Activated CD4-positive, alpha-beta memory T cell treated with anti-CD3 and anti-CD28 coated beads, Interleukin-2, amount 10 ng/mL, durations not matched to agents 7 days and 5 days (primary cell): ENCODE results near the gene CCL14. TPM values are rescaled to one million over a fixed set of nuclear protein-coding genes. Genes with fewer than 3 reads are reported as not detected.
"Not testable (repeated sequence)": the region's sequence is repeated elsewhere in the genome, so short reads cannot be mapped to it uniquely, and the experiment has no call there.

ENCODE experiments used
- CTCF ChIA-PET: fragments of 350-600 bp; sonication (Branson Sonifier 250); formaldehyde crosslinking; loops from one replicate; lab custom pipeline; 2021; ENCODE audit warnings: antibody characterized with exemption, inconsistent platforms; lab: Charles Lee
- POLR2A ChIA-PET: fragments of 350-600 bp; sonication (Branson Sonifier 250); formaldehyde crosslinking; loops from one replicate; lab custom pipeline; 2021; ENCODE audit warnings: antibody characterized with exemption; lab: Charles Lee
- DNase-seq: peaks from one replicate; pipeline ENCODE4 v3.0.0-alpha.2; 2020
- H3K27ac Mint-ChIP-seq: one replicate; pipeline ENCODE4 v1.8.0; 2021; ENCODE audit warnings: mild to moderate bottlenecking, mixed read lengths
- H3K27me3 Mint-ChIP-seq: one replicate; pipeline ENCODE4 v1.8.0; 2021; ENCODE audit warnings: mixed read lengths
- H3K36me3 Mint-ChIP-seq: one replicate; pipeline ENCODE4 v1.8.0; 2021; ENCODE audit warnings: low read depth, mixed read lengths
- H3K4me1 Mint-ChIP-seq: one replicate; pipeline ENCODE4 v1.8.0; 2021; ENCODE audit warnings: mixed read lengths
- H3K4me3 Mint-ChIP-seq: one replicate; pipeline ENCODE4 v1.8.0; 2021; ENCODE audit warnings: mild to moderate bottlenecking, mixed read lengths
- H3K9me3 Mint-ChIP-seq: one replicate; pipeline ENCODE4 v1.8.0; 2021; ENCODE audit warnings: mixed read lengths
- total RNA-seq, 2 experiments: library from RNA; stranded (reverse); gene quantifications; one replicate each; pipeline ENCODE4 v1.2.3, GENCODE V29; 2021

Gene CCL14
- not detected for total RNA-seq

GRCh38 chr17:35986643-35987042, at the start of gene CCL14:
Gene CCL14 (minus strand): TSS chr17:35986729. CDS start chr17:35986649, 80 bp downstream.
- no peaks in the 10 kb centered on the region for H3K27me3 Mint-ChIP-seq
- ChIA-PET POLR2A (no interaction called here), CTCF (no interaction called here)
- no peaks in the 10 kb centered on the region for H3K36me3 Mint-ChIP-seq
- H3K4me3 Mint-ChIP-seq: no peak within 1 kb of the TSS
- DNase-seq: no peak
- H3K9me3 Mint-ChIP-seq: no peaks in the 10 kb centered on the region
- no peak within 1 kb of the TSS for H3K27ac Mint-ChIP-seq
- no peaks in the 10 kb centered on the region for H3K4me1 Mint-ChIP-seq

- no peaks in the 10 kb centered on the region for H3K4me1 Mint-ChIP-seq
- H3K36me3 Mint-ChIP-seq: no peaks in the 10 kb centered on the region
- DNase-seq: no peak
- POLR2A ChIA-PET: no interaction called here
- no peak overlapping the region for H3K27ac Mint-ChIP-seq
- no peaks in the 10 kb centered on the region for H3K9me3 Mint-ChIP-seq
- CTCF ChIA-PET: no interaction called here
- H3K4me3 Mint-ChIP-seq: no peak overlapping the region
- peaks cover 21% of the 10 kb centered on the region for H3K27me3 Mint-ChIP-seq
Observed at GRCh38 chr17:36036235-36036634, 49.7 kb upstream of the CCL14 start.

- DNase-seq: no peak
- Mint-ChIP-seq H3K36me3 (no peaks in the 10 kb centered on the region), H3K27me3 (peaks cover 34% of the 10 kb centered on the region), H3K4me3 (no peak overlapping the region), H3K27ac (no peak overlapping the region), H3K4me1 (no peaks in the 10 kb centered on the region), H3K9me3 (no peaks in the 10 kb centered on the region)
- POLR2A ChIA-PET: no interaction called here
- CTCF ChIA-PET: no interaction called here
Observed at GRCh38 chr17:36034127-36034526, 47.6 kb upstream of the CCL14 start.

- Mint-ChIP-seq H3K27me3 (peaks cover 41% of the 10 kb centered on the region), H3K9me3 (no peaks in the 10 kb centered on the region), H3K36me3 (no peaks in the 10 kb centered on the region), H3K4me1 (no peaks in the 10 kb centered on the region), H3K27ac (no peak overlapping the region), H3K4me3 (no peak overlapping the region)
- POLR2A ChIA-PET: no interaction called here
- no peak for DNase-seq
- CTCF ChIA-PET: no interaction called here
Observed at GRCh38 chr17:36030956-36031355, 44.4 kb upstream of the CCL14 start.

GRCh38 chr17:36027761-36028160, 41.2 kb upstream of the CCL14 start:
- CTCF ChIA-PET: no interaction called here
- no peak for DNase-seq
- Mint-ChIP-seq H3K27me3 (peaks cover 27% of the 10 kb centered on the region), H3K36me3 (no peaks in the 10 kb centered on the region), H3K4me1 (no peaks in the 10 kb centered on the region), H3K4me3 (no peak overlapping the region), H3K27ac (no peak overlapping the region), H3K9me3 (no peaks in the 10 kb centered on the region)
- POLR2A ChIA-PET: no interaction called here

GRCh38 chr17:36024106-36024869, 37.8 kb upstream of the CCL14 start:
- ChIA-PET POLR2A (no interaction called here), CTCF (no interaction called here)
- H3K9me3 Mint-ChIP-seq: no peaks in the 10 kb centered on the region
- H3K4me3 Mint-ChIP-seq: no peak overlapping the region
- H3K27ac Mint-ChIP-seq: no peak overlapping the region
- H3K27me3 Mint-ChIP-seq: peaks cover 41% of the 10 kb centered on the region
- DNase-seq: no peak
- no peaks in the 10 kb centered on the region for H3K4me1 Mint-ChIP-seq
- H3K36me3 Mint-ChIP-seq: no peaks in the 10 kb centered on the region

GRCh38 chr17:36019423-36019822, 32.9 kb upstream of the CCL14 start:
- POLR2A ChIA-PET: no interaction called here
- no peak overlapping the region for H3K27ac Mint-ChIP-seq
- H3K4me1 Mint-ChIP-seq: no peaks in the 10 kb centered on the region
- H3K9me3 Mint-ChIP-seq: no peaks in the 10 kb centered on the region
- no peaks in the 10 kb centered on the region for H3K36me3 Mint-ChIP-seq
- peaks cover 51% of the 10 kb centered on the region for H3K27me3 Mint-ChIP-seq
- no peak overlapping the region for H3K4me3 Mint-ChIP-seq
- CTCF ChIA-PET: interaction anchor here (1.4 kb wide), 1 partner anchor 50 kb away, joined by 4 read pairs; no protein-coding TSS in a partner anchor
- DNase-seq: no peak

GRCh38 chr17:36017799-36018198, 31.3 kb upstream of the CCL14 start, which contains the start of gene CCL23:
Gene CCL23 (minus strand): TSS chr17:36017972. CDS start chr17:36017897, 75 bp downstream.
- H3K27ac Mint-ChIP-seq: no peak within 1 kb of the TSS
- no peak within 1 kb of the TSS for H3K4me3 Mint-ChIP-seq
- H3K4me1 Mint-ChIP-seq: no peaks in the 10 kb centered on the region
- H3K27me3 Mint-ChIP-seq: peaks cover 53% of the 10 kb centered on the region
- no peaks in the 10 kb centered on the region for H3K9me3 Mint-ChIP-seq
- ChIA-PET POLR2A (no interaction called here), CTCF (no interaction called here)
- no peak for DNase-seq
- no peaks in the 10 kb centered on the region for H3K36me3 Mint-ChIP-seq

- Mint-ChIP-seq H3K27me3 (peaks cover 42% of the 10 kb centered on the region), H3K27ac (no peak overlapping the region), H3K4me3 (no peak overlapping the region), H3K36me3 (no peaks in the 10 kb centered on the region), H3K4me1 (no peaks in the 10 kb centered on the region), H3K9me3 (no peaks in the 10 kb centered on the region)
- ChIA-PET POLR2A (no interaction called here), CTCF (interaction anchor here (0.8 kb wide), 1 partner anchor 47 kb away, joined by 3 read pairs; no protein-coding TSS in a partner anchor)
- DNase-seq: no peak
Observed at GRCh38 chr17:36016555-36016954, 30.0 kb upstream of the CCL14 start.

- H3K27ac Mint-ChIP-seq, H3K4me3 Mint-ChIP-seq, H3K36me3 Mint-ChIP-seq, POLR2A ChIA-PET, H3K9me3 Mint-ChIP-seq, H3K4me1 Mint-ChIP-seq, CTCF ChIA-PET, DNase-seq: not testable (repeated sequence)
- peaks cover 36% of the 10 kb centered on the region for H3K27me3 Mint-ChIP-seq
Observed at GRCh38 chr17:36015895-36016294, 29.4 kb upstream of the CCL14 start.

GRCh38 chr17:36014946-36015345, 28.4 kb upstream of the CCL14 start:
- H3K27me3 Mint-ChIP-seq: peaks cover 26% of the 10 kb centered on the region
- no peak for DNase-seq
- ChIA-PET POLR2A (no interaction called here), CTCF (interaction anchor here (1.0 kb wide), 1 partner anchor 9 kb away, joined by 3 read pairs; no protein-coding TSS in a partner anchor)
- H3K36me3 Mint-ChIP-seq: no peaks in the 10 kb centered on the region
- H3K9me3 Mint-ChIP-seq: no peaks in the 10 kb centered on the region
- no peak overlapping the region for H3K4me3 Mint-ChIP-seq
- no peaks in the 10 kb centered on the region for H3K4me1 Mint-ChIP-seq
- H3K27ac Mint-ChIP-seq: no peak overlapping the region

GRCh38 chr17:36011201-36011600, 24.7 kb upstream of the CCL14 start:
- H3K4me1 Mint-ChIP-seq: no peaks in the 10 kb centered on the region
- ChIA-PET POLR2A (no interaction called here), CTCF (interaction anchor here (1.3 to 1.7 kb wide), 2 partner anchors 62 to 161 kb away, joined by 3 to 4 read pairs; no protein-coding TSS in a partner anchor)
- H3K27me3 Mint-ChIP-seq: peaks cover 4% of the 10 kb centered on the region
- H3K27ac Mint-ChIP-seq: no peak overlapping the region
- H3K36me3 Mint-ChIP-seq: no peaks in the 10 kb centered on the region
- no peak overlapping the region for H3K4me3 Mint-ChIP-seq
- H3K9me3 Mint-ChIP-seq: no peaks in the 10 kb centered on the region
- no peak for DNase-seq

- H3K27me3 Mint-ChIP-seq: peaks cover 1% of the 10 kb centered on the region
- no peaks in the 10 kb centered on the region for H3K36me3 Mint-ChIP-seq
- no peak overlapping the region for H3K4me3 Mint-ChIP-seq
- peaks cover 5% of the 10 kb centered on the region for H3K4me1 Mint-ChIP-seq
- DNase-seq: peak; percentile 23
- POLR2A ChIA-PET: no interaction called here
- CTCF ChIA-PET: interaction anchor here (0.9 to 1.9 kb wide), 3 partner anchors 27 to 161 kb away, joined by 3 to 6 read pairs (median 3); partner anchors contain the start of gene CCL16
- no peaks in the 10 kb centered on the region for H3K9me3 Mint-ChIP-seq
- no peak overlapping the region for H3K27ac Mint-ChIP-seq
Observed at GRCh38 chr17:36008998-36009665, 22.6 kb upstream of the CCL14 start.
